GM19043 (cell line): ENCODE results near the gene MT1E.
"Not testable (repeated sequence)": the region's sequence is repeated elsewhere in the genome, so short reads cannot be mapped to it uniquely, and the experiment has no call there.

Experiments used
- ATAC-seq: cut with Tn5 transposase; IDR thresholded peaks from one replicate; pipeline ENCODE4 v1.9.1; 2021; ENCODE audit warnings: low read depth; ENCODE audit not compliant: unreplicated experiment

Gene MT1E

GRCh38 chr16:56625140-56625942 is at the start of gene MT1E:
Gene MT1E, plus strand, starts transcription at chr16:56625781. Its CDS starts 71 bp downstream, at chr16:56625852.
- ATAC-seq, result peak; percentile 45

- peak; percentile 89 for ATAC-seq
Observed at GRCh38 chr16:56576585-56577299, 48.8 kb upstream of the MT1E start.

GRCh38 chr16:56577300-56577625 is 48.3 kb upstream of the MT1E start:
- no peak for ATAC-seq

GRCh38 chr16:56580391-56581048 is 45.1 kb upstream of the MT1E start:
- ATAC-seq, result no peak

GRCh38 chr16:56582911-56583310 is 42.7 kb upstream of the MT1E start:
- not testable (repeated sequence) for ATAC-seq

GRCh38 chr16:56583351-56584168 is 42.0 kb upstream of the MT1E start:
- no peak for ATAC-seq

- ATAC-seq, result no peak
Observed at GRCh38 chr16:56584276-56584675, 41.3 kb upstream of the MT1E start.

- ATAC-seq, result no peak
Observed at GRCh38 chr16:56588781-56589140, 36.8 kb upstream of the MT1E start.

GRCh38 chr16:56589141-56590039 is 36.2 kb upstream of the MT1E start, which contains the start of gene MT3:
Gene MT3, plus strand, starts transcription at chr16:56589528. Its CDS starts 63 bp downstream, at chr16:56589591.
- ATAC-seq, result no peak

GRCh38 chr16:56591377-56592060 is 34.1 kb upstream of the MT1E start:
- no peak for ATAC-seq

- no peak for ATAC-seq
Observed at GRCh38 chr16:56593573-56594291, 31.8 kb upstream of the MT1E start.

- ATAC-seq, result no peak
Observed at GRCh38 chr16:56594292-56594619, 31.3 kb upstream of the MT1E start.

GRCh38 chr16:56600398-56600999 is 25.1 kb upstream of the MT1E start:
- ATAC-seq, result no peak

GRCh38 chr16:56601325-56601724 is 24.3 kb upstream of the MT1E start:
- ATAC-seq, result no peak

GRCh38 chr16:56603589-56603988 is 22.0 kb upstream of the MT1E start:
- ATAC-seq, result no peak

- no peak for ATAC-seq
Observed at GRCh38 chr16:56604966-56605365, 20.6 kb upstream of the MT1E start.

GRCh38 chr16:56605475-56605874 is 20.1 kb upstream of the MT1E start:
- no peak for ATAC-seq

GRCh38 chr16:56606071-56606475 is 19.5 kb upstream of the MT1E start:
- no peak for ATAC-seq
